ENCODE measurements around the gene KIAA0753. TPM values are rescaled to one million over a fixed set of nuclear protein-coding genes. Genes with fewer than 3 reads are reported as not detected.

Gene KIAA0753
- total and polyA plus RNA-seq, 10 of the 15 experiments (the other 5 are each of a cell fraction or from before 2014, with no cell fraction given), result 2.2 to 15.2 (median 7.7) TPM

DNA sequence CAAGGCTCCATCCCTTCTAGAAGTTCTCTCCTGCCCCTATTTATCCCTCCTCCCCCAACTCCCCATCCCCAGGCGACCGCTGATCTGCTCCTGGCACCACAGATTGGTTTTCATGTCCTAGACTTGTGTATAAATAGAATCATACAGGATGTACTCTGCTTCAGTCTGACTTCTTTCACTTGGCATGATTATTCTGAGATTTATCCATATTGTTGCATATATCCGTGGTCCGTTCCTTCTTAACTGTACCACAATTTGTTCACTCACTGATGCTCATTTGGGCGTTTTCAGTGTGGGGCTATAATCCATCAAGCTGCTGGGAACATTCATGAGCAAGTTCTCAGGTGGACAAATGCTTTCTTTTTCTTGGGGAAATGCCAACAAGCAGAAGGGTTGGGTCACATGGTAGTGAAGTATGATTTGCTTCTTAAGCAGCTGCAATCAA is 108.0 kb downstream of the KIAA0753 start (continued):
- TF ChIP-seq, protein P1, sequence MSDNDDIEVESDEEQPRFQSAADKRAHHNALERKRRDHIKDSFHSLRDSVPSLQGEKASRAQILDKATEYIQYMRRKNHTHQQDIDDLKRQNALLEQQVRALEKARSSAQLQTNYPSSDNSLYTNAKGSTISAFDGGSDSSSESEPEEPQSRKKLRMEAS (IDR thresholded peaks at IDR 0.05; ENCODE audit: low read depth, low read length), result no peak
- TF ChIP-seq NR2C1 (IDR thresholded peaks at IDR 0.05), result no peak

DNA sequence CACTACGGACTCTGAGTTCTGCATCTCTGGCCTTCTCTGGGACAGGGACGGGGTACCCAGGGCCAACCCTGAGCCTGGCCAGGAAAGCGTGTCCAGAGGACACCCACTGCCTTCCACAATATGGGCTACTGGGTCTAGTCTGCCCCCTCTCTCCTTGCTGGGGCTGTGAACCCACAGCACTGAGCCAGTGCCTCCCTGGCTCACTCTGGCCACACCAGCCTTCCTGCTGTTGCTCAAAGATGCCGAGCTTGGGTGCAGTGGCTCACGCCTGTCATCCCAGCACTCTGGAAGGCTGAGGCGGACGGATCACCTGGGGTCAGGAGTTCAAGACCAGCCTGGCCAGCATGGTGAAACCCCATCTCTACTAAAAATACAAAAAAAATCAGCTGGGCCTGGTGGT is 108.9 kb downstream of the KIAA0753 start:
- no TSS peak for BruUV-seq (replicated peaks)
- TF ChIP-seq POU2F2 (IDR thresholded peaks at IDR 0.05; ENCODE audit: borderline replicate concordance, low read depth, low read length), result no peak
- no peak for TF ChIP-seq SUPT20H (IDR thresholded peaks at IDR 0.05; ENCODE audit: borderline replicate concordance, control insufficient read depth, low read depth, low read length)
- TF ChIP-seq MXI1 (IDR thresholded peaks at IDR 0.05; ENCODE audit: low read depth, low read length), result no peak
- no peak for TF ChIP-seq EZH2 (IDR thresholded peaks at IDR 0.05; ENCODE audit: borderline replicate concordance, control insufficient read depth, low read depth, low read length)
- TF ChIP-seq, protein P2, sequence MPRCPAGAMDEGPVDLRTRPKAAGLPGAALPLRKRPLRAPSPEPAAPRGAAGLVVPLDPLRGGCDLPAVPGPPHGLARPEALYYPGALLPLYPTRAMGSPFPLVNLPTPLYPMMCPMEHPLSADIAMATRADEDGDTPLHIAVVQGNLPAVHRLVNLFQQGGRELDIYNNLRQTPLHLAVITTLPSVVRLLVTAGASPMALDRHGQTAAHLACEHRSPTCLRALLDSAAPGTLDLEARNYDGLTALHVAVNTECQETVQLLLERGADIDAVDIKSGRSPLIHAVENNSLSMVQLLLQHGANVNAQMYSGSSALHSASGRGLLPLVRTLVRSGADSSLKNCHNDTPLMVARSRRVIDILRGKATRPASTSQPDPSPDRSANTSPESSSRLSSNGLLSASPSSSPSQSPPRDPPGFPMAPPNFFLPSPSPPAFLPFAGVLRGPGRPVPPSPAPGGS (IDR thresholded peaks at IDR 0.05; ENCODE audit: borderline replicate concordance, insufficient read depth, low read depth, low read length, poor library complexity, severe bottlenecking), result no peak
- no peak for TF ChIP-seq ZNF217 (IDR thresholded peaks at IDR 0.05)
- TF ChIP-seq RUNX3 (IDR thresholded peaks at IDR 0.05; ENCODE audit: low read length), result no peak
- TF ChIP-seq CREM (IDR thresholded peaks at IDR 0.05; ENCODE audit: low read depth), result no peak
- no peak for TF ChIP-seq HDGF (IDR thresholded peaks at IDR 0.05)
- TF ChIP-seq RFX5 (IDR thresholded peaks at IDR 0.05; ENCODE audit: low read depth, low read length), result no peak
- no peak for TF ChIP-seq NRF1 (conservative IDR thresholded peaks at IDR 0.05; ENCODE audit: low read depth, low read length)
- TF ChIP-seq EGR1 (IDR thresholded peaks at IDR 0.05; ENCODE audit: borderline replicate concordance in 1 of 2, low read depth in 2 of 2, low read length in 2 of 2), result no peak
- TF ChIP-seq ZNF274 (IDR thresholded peaks at IDR 0.05; ENCODE audit: insufficient read depth, insufficient read length), result no peak
- no peak for TF ChIP-seq TCF12 (IDR thresholded peaks at IDR 0.05; ENCODE audit: low read depth, low read length)
- TF ChIP-seq, protein P3, sequence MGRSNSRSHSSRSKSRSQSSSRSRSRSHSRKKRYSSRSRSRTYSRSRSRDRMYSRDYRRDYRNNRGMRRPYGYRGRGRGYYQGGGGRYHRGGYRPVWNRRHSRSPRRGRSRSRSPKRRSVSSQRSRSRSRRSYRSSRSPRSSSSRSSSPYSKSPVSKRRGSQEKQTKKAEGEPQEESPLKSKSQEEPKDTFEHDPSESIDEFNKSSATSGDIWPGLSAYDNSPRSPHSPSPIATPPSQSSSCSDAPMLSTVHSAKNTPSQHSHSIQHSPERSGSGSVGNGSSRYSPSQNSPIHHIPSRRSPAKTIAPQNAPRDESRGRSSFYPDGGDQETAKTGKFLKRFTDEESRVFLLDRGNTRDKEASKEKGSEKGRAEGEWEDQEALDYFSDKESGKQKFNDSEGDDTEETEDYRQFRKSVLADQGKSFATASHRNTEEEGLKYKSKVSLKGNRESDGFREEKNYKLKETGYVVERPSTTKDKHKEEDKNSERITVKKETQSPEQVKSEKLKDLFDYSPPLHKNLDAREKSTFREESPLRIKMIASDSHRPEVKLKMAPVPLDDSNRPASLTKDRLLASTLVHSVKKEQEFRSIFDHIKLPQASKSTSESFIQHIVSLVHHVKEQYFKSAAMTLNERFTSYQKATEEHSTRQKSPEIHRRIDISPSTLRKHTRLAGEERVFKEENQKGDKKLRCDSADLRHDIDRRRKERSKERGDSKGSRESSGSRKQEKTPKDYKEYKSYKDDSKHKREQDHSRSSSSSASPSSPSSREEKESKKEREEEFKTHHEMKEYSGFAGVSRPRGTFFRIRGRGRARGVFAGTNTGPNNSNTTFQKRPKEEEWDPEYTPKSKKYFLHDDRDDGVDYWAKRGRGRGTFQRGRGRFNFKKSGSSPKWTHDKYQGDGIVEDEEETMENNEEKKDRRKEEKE (IDR thresholded peaks at IDR 0.05), result no peak
- Histone ChIP-seq H3K27ac (ENCODE audit: control insufficient read depth, insufficient read depth) (no peak overlapping the region), H3K4me2 (ENCODE audit: control insufficient read depth, insufficient read depth) (no peak overlapping the region), H3K9ac (ENCODE audit: control insufficient read depth, insufficient read depth, low read length) (no peak overlapping the region), H3K79me2 (ENCODE audit: control insufficient read depth, insufficient read depth, low read length) (no peaks in the 10 kb centered on the region), H3K27me3 (replicated peaks in 1 of 2; ENCODE audit: control insufficient read depth in 2 of 2, insufficient read depth in 2 of 2, low read length in 1 of 2) (no peaks in the 10 kb centered on the region; a peak in 2 of 4 replicates), H2AFZ (ENCODE audit: control insufficient read depth, low read depth, low read length) (no peak overlapping the region), H3K9me3 (replicated peaks; ENCODE audit: control insufficient read depth, insufficient read depth, low read length) (no peaks in the 10 kb centered on the region), H4K20me1 (ENCODE audit: control insufficient read depth, insufficient read depth) (no peaks in the 10 kb centered on the region), H3K4me3 (no peak overlapping the region), H3K4me1 (ENCODE audit: control insufficient read depth, insufficient read depth, low read length) (no peaks in the 10 kb centered on the region), H3K36me3 (ENCODE audit: control insufficient read depth in 2 of 2, insufficient read depth in 2 of 2, low read length in 1 of 2) (no peaks in the 10 kb centered on the region)
- no peak for ATAC-seq
- no peak for FAIRE-seq
- intact Hi-C loops (cut with micrococcal nuclease; ENCODE audit: unreplicated experiment) (no loop called here), in situ Hi-C loops (cut with MboI) (no loop called here)
- WGBS (ENCODE audit: insufficient coverage, insufficient replicate concordance, low lambda C conversion rate, missing lambda C conversion rate), result 27% methylated on average over 7 of the region's 7 CpGs
- no peak for DNase-seq (ENCODE audit: low read depth, low spot score)
- ChIA-PET RAD21 (ENCODE audit: unreplicated experiment) (no interaction called here), SMC1A (ENCODE audit: uncharacterized antibody, unreplicated experiment) (no interaction called here), POLR2A (no interaction called here), CTCF (no interaction called here)
